HepG2 (cell line): ENCODE measurements around the gene ASB7.

Source experiments
- CTCF ChIP-seq: sonication (generic); formaldehyde crosslinking; IDR thresholded peaks from 2 replicates; pipeline ENCODE4 v1.5.0; 2020; ENCODE audit warnings: mild to moderate bottlenecking, missing genetic modification reagents, moderate library complexity
- POLR2AphosphoS5 ChIP-seq: IDR thresholded peaks from 2 replicates; pipeline ENCODE4 v1.6.1; 2012; ENCODE audit warnings: low read depth, low read length
- YY1 ChIP-seq: IDR thresholded peaks from 2 replicates; pipeline ENCODE4 v1.6.1; 2011; ENCODE audit warnings: low read length, low read depth, moderate library complexity, mild to moderate bottlenecking; ENCODE audit not compliant: insufficient read depth, insufficient replicate concordance
- ZFP1 ChIP-seq: IDR thresholded peaks from 2 replicates; pipeline ENCODE4 v1.6.1; 2016
- TF ChIP-seq, protein P1 (sequence below): sonication (generic); formaldehyde crosslinking; IDR thresholded peaks from 2 replicates; pipeline ENCODE4 v1.4.0; 2020; ENCODE audit warnings: missing genetic modification reagents, mild to moderate bottlenecking, borderline replicate concordance

DNA sequence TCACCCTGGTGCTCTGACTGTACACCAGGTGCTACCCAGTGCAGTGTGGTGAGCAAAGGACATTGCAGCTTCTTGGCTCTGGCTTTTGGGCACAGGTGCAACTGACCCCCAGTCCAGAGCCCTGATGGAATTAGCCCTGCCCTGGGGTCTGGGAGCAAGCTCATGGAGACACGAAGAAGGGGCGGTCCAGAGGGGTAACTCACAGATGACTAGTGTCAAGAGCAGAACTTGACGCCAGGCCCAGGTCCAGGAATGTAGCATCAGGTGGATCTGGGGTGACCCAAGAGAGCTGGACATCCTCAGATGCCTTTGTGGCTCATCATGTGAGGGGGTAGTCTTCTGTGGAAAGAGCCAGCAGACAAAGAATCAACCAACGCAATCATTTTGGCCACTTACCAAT, 88.9 kb downstream of the ASB7 start:
- no peak for TF ChIP-seq POLR2AphosphoS5
- no peak for TF ChIP-seq CTCF (CRISPR knock-in tag)
- no peak for TF ChIP-seq YY1
- no peak for TF ChIP-seq ZFP1 (CRISPR knock-in tag)
- TF ChIP-seq, protein P1, sequence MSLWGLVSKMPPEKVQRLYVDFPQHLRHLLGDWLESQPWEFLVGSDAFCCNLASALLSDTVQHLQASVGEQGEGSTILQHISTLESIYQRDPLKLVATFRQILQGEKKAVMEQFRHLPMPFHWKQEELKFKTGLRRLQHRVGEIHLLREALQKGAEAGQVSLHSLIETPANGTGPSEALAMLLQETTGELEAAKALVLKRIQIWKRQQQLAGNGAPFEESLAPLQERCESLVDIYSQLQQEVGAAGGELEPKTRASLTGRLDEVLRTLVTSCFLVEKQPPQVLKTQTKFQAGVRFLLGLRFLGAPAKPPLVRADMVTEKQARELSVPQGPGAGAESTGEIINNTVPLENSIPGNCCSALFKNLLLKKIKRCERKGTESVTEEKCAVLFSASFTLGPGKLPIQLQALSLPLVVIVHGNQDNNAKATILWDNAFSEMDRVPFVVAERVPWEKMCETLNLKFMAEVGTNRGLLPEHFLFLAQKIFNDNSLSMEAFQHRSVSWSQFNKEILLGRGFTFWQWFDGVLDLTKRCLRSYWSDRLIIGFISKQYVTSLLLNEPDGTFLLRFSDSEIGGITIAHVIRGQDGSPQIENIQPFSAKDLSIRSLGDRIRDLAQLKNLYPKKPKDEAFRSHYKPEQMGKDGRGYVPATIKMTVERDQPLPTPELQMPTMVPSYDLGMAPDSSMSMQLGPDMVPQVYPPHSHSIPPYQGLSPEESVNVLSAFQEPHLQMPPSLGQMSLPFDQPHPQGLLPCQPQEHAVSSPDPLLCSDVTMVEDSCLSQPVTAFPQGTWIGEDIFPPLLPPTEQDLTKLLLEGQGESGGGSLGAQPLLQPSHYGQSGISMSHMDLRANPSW = no peak
